ENCODE results near the gene AQP2.

AQP2 gene

DNA sequence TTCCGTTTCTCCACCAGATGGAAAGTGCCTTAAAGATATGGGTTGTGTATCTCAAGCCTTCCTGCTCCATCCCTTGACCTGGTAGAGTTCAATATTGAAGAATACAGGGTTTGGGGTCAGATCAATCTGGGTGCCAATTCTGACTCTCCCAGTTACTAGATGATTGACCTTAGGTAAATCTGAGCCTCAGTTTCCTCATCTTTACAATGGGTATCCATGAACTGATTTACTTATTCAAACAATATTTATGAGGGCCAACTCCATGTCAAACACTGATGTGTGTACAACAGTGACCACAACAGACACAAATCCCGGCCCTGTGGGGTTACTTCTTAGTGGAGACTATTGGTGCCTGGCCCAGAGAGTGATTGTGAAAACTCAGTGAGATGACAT lies 39.3 kb upstream of the AQP2 start:
- no peak overlapping the region for H3K9ac ChIP-seq (ENCODE audit: low read depth, low read length, poor library complexity, severe bottlenecking)
- H3K27me3 ChIP-seq (ENCODE audit: insufficient read depth, low read length, poor library complexity, severe bottlenecking): no peaks in the 10 kb centered on the region
- no peaks in the 10 kb centered on the region for H4K20me1 ChIP-seq (ENCODE audit: insufficient read depth, low read length, poor library complexity, severe bottlenecking)
- H3K4me1 ChIP-seq (ENCODE audit: insufficient read depth, low read length, poor library complexity, severe bottlenecking): no peaks in the 10 kb centered on the region
- H3K9me3 ChIP-seq (ENCODE audit: insufficient read depth, low read depth, low read length): no peaks in the 10 kb centered on the region
- H3K36me3 ChIP-seq (ENCODE audit: insufficient read depth, low read length): no peaks in the 10 kb centered on the region
- H3F3A ChIP-seq (ENCODE audit: low read depth): no peaks in the 10 kb centered on the region
- no peak overlapping the region for H3K4me2 ChIP-seq (ENCODE audit: low read depth, low read length, poor library complexity, severe bottlenecking)
- TF ChIP-seq, protein P1, sequence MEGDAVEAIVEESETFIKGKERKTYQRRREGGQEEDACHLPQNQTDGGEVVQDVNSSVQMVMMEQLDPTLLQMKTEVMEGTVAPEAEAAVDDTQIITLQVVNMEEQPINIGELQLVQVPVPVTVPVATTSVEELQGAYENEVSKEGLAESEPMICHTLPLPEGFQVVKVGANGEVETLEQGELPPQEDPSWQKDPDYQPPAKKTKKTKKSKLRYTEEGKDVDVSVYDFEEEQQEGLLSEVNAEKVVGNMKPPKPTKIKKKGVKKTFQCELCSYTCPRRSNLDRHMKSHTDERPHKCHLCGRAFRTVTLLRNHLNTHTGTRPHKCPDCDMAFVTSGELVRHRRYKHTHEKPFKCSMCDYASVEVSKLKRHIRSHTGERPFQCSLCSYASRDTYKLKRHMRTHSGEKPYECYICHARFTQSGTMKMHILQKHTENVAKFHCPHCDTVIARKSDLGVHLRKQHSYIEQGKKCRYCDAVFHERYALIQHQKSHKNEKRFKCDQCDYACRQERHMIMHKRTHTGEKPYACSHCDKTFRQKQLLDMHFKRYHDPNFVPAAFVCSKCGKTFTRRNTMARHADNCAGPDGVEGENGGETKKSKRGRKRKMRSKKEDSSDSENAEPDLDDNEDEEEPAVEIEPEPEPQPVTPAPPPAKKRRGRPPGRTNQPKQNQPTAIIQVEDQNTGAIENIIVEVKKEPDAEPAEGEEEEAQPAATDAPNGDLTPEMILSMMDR (conservative IDR thresholded peaks at IDR 0.05; ENCODE audit: low read length): no peak
- no peak for TF ChIP-seq EZH2phosphoT487 (IDR thresholded peaks at IDR 0.05; ENCODE audit: borderline replicate concordance)
- no peaks in the 10 kb centered on the region for H3K79me2 ChIP-seq (ENCODE audit: insufficient read depth, low read length)
- H3K4me3 ChIP-seq (ENCODE audit: low read length, poor library complexity, severe bottlenecking): no peak overlapping the region
- no peaks in the 10 kb centered on the region for H3K9me2 ChIP-seq (replicated peaks; ENCODE audit: low read depth, low read length)
- no peak overlapping the region for H2AFZ ChIP-seq (ENCODE audit: low read length)

DNA sequence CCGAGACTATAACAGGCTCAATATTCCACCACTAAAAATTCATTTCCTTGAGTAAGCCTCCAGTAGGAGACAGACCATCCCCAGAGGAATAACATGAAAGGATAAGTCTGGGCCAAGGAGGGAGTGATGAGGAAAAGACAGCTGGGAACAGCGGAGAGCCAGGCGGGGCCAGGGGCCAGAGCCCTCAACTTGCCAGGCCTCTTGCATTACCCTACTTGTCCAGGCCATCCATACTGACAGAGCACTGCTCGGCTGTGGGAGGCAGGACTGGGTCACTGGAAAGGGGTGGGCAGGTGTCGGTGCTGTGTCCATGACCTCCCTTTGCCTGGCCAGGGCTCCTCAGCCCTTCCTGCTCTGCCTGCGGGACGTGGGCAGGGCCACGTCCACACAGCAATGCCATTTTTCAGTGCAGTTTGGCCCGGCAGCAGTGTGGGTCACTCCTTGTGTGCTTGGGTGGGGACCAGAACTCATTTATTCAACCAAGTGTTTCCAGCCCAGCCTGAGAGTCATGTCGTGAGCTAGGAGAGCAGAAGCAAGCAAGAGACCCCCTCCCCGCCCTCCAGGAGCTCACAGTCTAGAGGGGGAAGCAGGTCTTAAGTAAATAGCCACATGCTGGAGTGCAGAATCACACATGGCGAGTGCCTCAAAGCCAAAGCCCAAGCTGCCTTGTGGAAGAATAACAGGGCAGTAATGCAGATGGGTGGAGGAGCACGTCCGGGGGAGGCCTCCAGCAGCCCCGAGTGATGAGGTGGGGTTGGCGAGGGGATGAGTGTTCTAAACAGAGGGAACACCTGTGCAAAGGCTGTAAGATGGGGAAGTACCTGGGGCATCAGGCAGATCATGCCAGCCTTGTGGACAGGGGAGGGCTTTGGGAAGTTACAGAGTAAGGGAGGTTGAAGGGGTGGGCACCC lies 37.9 kb upstream of the AQP2 start:
- H3K36me3 ChIP-seq (ENCODE audit: insufficient read depth, low read length): no peaks in the 10 kb centered on the region

DNA sequence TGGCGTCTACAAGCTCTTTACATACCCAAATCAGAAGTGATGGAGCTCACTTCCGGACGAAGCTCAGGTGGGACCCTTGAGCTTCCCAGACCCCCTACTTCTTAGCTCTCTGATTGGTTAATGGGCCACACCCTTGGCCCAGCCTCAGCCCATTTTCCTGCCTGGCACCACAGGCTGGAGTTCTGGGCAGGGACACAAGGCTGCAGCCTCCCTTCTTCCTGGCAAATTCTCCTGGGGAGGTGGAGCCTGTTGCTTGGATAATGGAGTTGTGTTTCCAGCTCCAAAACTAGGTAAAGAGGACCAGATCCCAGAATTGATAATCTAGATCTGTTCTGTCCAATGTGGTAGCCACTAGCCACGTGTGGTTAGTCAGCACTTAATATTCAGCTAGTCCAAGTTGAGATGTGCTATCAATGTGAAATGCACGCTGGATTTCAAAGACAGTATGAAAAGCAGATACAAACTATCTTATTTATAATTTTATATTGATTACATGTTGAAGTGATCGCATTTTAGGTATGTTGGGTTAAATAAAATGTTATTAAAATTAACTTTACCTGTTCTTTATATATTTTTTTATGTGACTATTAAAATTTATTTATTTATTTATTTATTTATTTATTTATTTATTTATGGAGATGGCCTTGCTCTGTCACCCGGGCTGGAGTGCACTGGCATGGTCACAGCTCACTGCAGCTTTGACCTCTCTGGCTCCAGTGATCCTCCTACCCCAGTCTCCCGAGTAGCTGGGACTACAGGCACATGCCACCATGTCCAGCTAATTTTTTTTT lies 34.2 kb upstream of the AQP2 start:
- no peaks in the 10 kb centered on the region for H3K79me2 ChIP-seq (ENCODE audit: insufficient read depth, low read length)
- no peaks in the 10 kb centered on the region for H3K9me3 ChIP-seq (ENCODE audit: insufficient read depth, low read depth, low read length)
- H3K4me1 ChIP-seq (ENCODE audit: insufficient read depth, low read length, poor library complexity, severe bottlenecking): no peaks in the 10 kb centered on the region
- H3K9ac ChIP-seq (ENCODE audit: low read depth, low read length, poor library complexity, severe bottlenecking): no peak overlapping the region
- no peaks in the 10 kb centered on the region for H3F3A ChIP-seq (ENCODE audit: low read depth)
- no peak overlapping the region for H3K4me3 ChIP-seq (ENCODE audit: low read length, poor library complexity, severe bottlenecking)
- no peak overlapping the region for H2AFZ ChIP-seq (ENCODE audit: low read length)
- H3K4me2 ChIP-seq (ENCODE audit: low read depth, low read length, poor library complexity, severe bottlenecking): no peak overlapping the region
- H4K20me1 ChIP-seq (ENCODE audit: insufficient read depth, low read length, poor library complexity, severe bottlenecking): no peaks in the 10 kb centered on the region
- H3K27me3 ChIP-seq (ENCODE audit: insufficient read depth, low read length, poor library complexity, severe bottlenecking): no peaks in the 10 kb centered on the region
- TF ChIP-seq, protein P1 (conservative IDR thresholded peaks at IDR 0.05; ENCODE audit: low read length): no peak
- no peak for TF ChIP-seq EZH2phosphoT487 (IDR thresholded peaks at IDR 0.05; ENCODE audit: borderline replicate concordance)
- no peaks in the 10 kb centered on the region for H3K9me2 ChIP-seq (replicated peaks; ENCODE audit: low read depth, low read length)
- no peaks in the 10 kb centered on the region for H3K36me3 ChIP-seq (ENCODE audit: insufficient read depth, low read length)

More for the DNA sequence above, 37.9 kb upstream of the AQP2 start:
- Histone ChIP-seq H3K9me2 (replicated peaks; ENCODE audit: low read depth, low read length) (no peaks in the 10 kb centered on the region), H3K4me2 (ENCODE audit: low read depth, low read length, poor library complexity, severe bottlenecking) (no peak overlapping the region), H2AFZ (ENCODE audit: low read length) (no peak overlapping the region), H4K20me1 (ENCODE audit: insufficient read depth, low read length, poor library complexity, severe bottlenecking) (no peaks in the 10 kb centered on the region), H3K4me3 (ENCODE audit: low read length, poor library complexity, severe bottlenecking) (no peak overlapping the region), H3K4me1 (ENCODE audit: insufficient read depth, low read length, poor library complexity, severe bottlenecking) (no peaks in the 10 kb centered on the region), H3K9ac (ENCODE audit: low read depth, low read length, poor library complexity, severe bottlenecking) (no peak overlapping the region), H3K27me3 (ENCODE audit: insufficient read depth, low read length, poor library complexity, severe bottlenecking) (no peaks in the 10 kb centered on the region), H3F3A (ENCODE audit: low read depth) (no peaks in the 10 kb centered on the region), H3K79me2 (ENCODE audit: insufficient read depth, low read length) (no peaks in the 10 kb centered on the region), H3K9me3 (ENCODE audit: insufficient read depth, low read depth, low read length) (no peaks in the 10 kb centered on the region)
- no peak for TF ChIP-seq EZH2phosphoT487 (IDR thresholded peaks at IDR 0.05; ENCODE audit: borderline replicate concordance)
- TF ChIP-seq, protein P1 (conservative IDR thresholded peaks at IDR 0.05; ENCODE audit: low read length): no peak
